HG02840 (cell line): ENCODE measurements around the gene PNMA8A.
"Not testable (repeated sequence)": the region's sequence is repeated elsewhere in the genome, so short reads cannot be mapped to it uniquely, and the experiment has no call there.

ENCODE experiments used
- ATAC-seq: cut with Tn5 transposase; IDR thresholded peaks from one replicate; pipeline ENCODE4 v1.9.1; 2021; ENCODE audit warnings: mild to moderate bottlenecking, moderate library complexity, moderate number of reproducible peaks; ENCODE audit not compliant: unreplicated experiment, low FRiP score

The PNMA8A gene

DNA sequence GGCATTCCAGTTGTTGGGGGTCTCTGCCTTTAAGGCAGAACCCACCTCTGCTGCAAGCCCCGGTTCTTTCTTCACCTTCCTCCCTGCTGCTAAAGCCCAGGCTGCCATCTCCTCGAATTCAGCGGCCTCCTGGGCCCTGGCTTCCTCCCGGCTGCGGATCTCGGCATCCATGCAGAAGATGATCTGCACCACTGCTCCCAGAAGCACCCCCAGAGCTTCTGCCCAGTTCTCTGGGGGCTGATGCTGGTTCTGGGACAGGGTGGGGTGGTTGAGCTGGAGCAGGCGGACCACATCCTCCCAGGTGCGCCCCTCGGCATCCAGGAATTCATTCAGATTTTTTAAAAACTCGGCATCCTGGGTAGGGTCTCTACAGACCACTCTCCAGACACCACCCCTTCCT lies 987 bp downstream of the PNMA8A start:
- ATAC-seq = no peak

DNA sequence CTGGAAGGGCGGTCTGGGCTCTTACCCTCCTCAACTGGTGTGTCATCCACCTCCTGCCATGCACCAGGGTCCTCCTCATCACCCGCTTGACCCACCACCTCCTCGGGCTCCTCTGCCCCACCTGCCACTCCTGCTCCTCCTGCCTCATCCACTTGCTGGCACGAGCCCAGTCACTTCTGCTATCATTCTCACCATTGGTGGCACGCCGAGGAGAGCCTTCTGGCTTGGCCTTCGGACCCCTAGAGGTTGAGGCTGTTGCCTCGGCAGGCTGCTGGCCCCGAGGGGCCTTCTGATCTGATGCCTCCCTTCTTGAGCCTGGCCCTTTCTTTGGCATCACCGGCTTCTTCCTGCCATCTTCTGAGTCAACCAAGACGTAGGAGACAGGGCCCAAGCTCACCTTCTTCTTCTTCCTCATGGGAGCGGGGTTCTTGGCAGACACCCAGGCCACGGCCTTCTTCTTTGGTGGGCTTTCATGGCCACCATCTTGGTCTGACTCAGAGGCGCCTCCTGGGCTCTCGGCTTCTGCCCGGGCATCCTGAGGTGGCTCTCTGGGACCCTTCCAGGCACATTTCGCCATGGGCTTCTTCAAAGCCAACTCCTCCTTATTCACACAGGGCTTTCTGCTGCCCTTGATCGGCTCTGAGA lies 1.7 kb downstream of the PNMA8A start:
- ATAC-seq = no peak

DNA sequence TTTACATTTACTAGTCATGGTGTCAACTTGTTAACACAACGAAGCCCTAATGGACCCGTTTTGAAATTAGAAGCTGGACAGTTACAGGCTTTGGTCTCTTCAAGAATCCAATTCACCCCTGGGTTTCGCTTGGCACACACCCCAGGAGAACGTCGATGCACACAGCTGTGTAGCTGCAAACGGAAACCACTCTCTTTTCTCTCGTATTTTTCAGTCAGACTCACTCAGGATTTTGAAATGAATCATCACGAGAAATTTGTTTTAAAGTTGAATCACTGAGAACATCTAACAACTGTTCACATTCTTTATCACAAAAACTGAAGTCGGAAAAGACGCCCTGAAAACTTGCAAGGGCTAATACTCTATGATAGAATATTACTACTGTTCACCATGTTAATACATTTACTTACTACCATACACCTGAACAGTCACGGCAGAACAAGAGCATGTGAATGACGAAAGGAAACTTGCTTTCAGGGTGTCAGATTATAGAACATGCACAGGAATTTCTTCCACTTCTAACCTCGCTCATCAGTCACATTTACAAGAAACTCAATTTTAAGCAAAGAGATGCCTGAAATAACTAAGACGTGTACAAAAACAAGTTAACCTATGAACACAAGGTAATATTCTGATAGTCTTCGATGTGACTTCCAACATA lies 4.7 kb downstream of the PNMA8A start:
- ATAC-seq = no peak

DNA sequence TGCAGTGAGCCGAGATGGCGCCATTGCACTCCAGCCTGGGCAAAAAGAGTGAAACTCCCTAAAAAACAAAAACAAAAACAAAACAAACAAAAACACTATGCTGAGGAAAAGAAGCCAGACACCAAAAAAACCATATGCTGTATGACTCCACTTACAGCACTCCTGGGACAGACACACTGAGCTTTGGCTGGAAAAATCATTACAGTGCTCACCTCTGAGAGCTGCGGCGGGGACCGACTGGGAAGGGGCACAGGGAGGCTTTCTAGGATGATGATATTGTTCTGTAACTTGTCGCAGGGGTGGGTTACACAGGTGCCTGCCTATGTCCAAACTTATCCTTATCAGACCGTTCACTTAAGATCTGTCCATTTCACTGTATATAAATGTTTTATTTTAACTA lies 7.8 kb downstream of the PNMA8A start:
- no peak for ATAC-seq

DNA sequence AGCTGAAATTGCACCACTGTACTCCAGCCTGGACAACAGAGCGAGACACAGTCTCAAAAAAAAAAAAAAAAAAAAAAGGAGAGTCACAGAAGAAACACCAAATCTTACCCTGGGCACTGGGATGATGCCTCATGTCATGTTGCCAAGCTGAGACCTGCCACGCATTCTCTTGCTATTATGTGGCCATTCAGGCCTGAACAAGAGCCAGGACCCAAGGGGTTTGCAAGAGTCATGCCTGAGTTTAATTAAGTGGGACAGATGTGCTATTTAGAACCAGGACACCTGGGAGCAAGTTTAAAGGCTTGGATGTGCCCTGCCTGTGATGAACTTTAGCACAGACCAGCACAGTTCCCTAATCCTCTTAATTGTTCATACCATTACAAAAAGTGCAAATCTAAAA lies 9.8 kb downstream of the PNMA8A start:
- ATAC-seq = no peak

DNA sequence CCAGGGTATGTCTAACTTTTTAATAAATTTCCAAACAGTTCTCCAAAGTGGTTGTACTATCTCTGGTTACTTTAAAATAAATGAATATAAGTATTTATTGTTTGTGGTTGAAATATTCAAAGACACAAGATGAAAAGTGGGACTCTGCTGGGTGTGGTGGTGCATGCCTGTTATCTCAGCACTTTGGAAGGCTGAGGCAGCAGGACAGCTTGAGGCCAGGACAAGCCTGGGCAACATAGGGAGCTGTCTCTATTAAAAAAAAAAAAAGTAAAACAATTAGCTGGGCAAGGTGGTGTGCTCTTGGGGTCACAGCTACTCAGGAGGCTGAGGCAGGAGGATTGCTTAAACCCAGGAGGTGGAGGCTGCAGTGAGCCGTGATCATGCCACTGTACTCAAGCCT lies 10.4 kb downstream of the PNMA8A start:
- no peak for ATAC-seq

DNA sequence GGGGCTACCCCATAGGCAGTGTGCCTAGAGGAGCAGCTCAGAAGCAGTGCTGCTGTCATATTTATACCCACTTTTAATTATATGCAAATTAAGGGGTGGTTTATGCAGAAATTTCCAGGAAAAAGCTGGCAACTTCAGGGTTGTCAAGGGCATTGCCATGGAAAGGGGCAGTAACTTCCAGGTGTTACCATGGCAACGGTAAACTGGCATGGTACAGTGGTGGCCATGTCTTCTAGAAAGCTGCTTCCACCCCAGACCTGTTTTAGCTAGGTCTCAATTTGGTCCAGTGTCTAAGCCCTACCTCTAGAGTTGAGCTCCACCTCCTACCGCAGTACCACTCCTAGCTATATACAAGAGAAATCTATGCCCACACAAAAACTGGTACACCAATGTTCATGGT lies 11.3 kb downstream of the PNMA8A start:
- no peak for ATAC-seq

DNA sequence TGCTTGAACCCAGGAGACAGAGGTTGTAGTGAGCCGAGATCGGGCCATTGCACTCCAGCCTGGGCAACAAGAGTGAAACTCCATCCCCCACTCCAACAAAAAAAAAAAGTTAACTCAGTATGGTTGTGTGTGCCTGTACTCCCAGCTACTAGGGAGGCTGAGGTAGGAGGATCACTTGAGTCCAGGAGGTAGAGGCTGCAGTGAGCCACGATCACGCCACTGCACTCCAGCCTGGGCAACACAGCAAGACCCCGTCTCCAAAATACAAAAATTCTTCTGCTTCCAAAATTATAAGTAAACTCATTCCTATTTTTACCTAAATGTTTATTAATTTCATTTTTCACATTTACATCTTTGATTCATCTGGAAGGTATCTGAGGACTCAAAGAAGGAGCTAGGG lies 14.4 kb downstream of the PNMA8A start:
- ATAC-seq = no peak

DNA sequence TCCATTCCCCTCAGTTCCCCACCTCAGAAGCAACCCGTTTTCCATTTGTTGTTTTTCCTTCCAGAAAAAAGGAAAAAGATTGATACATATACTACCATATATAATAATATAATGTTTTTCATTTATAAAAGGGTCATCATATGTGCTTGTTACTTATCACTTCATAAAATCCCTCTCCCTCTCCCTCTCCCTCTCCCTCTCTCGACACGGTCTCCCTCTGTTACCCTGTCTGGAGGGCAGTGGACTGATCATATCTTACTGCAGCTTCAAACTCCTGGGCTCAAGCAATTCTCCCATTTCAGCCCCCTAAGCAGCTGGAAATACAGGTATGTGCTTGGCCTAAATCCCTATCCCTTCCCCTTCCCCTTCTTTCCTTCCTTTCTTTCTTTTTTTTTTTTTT lies 17.1 kb downstream of the PNMA8A start:
- ATAC-seq = no peak

DNA sequence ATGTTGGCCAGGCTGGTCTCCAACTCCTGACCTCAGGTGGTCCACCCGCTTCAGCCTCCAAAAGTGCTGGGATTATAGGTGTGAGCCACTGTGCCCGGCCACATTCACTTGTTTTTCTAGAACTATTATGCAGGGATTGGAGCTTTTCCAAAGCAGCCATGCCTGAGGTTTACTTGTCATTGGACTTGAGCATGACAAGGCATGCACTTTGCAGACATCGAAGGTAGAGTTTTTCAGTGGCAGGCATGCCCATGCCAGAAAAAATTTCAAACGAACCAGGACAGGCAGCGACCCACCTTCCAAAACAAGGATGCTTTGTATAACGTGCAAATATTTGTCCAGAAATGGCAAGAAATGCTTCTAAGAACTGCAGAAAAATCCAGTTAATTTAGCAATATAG lies 17.7 kb downstream of the PNMA8A start:
- ATAC-seq = no peak

DNA sequence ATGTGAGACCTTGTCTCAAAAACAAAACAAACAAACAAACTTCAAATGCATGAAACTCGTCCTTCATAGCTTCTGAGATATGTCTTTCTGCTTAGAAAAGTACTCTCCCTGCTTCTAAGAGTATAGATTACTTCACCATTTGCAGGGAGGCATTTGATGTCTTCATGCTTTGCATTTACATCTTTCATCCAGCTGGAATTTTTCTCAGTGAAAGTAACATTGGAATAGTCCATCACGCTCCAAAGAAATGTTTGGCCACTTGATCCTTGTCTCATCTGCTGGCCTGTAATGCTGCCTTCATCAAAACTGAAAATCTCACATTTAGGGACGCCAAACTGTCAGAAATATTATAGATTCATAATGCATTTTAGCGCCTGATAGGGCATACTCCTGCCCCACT lies 19.2 kb downstream of the PNMA8A start:
- no peak for ATAC-seq

DNA sequence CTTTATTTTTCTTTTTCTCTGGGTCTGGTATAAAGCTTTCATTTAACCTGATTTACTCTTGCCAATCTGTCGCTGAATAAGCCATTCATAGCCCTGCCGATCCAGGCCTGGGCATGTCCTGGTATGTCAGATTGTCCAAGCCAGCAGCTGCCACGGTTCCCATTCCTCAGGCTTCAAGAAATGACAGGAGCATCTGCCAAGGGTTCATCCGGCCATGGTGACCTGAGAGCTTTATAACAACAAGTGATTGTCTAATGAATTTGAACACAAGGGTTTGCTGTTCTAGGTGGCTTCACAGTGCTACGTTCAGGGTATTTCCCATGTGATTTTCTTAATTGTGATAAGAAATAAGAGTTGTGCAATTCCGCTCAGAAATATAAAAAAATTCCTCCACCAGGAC lies 20.0 kb downstream of the PNMA8A start:
- no peak for ATAC-seq

DNA sequence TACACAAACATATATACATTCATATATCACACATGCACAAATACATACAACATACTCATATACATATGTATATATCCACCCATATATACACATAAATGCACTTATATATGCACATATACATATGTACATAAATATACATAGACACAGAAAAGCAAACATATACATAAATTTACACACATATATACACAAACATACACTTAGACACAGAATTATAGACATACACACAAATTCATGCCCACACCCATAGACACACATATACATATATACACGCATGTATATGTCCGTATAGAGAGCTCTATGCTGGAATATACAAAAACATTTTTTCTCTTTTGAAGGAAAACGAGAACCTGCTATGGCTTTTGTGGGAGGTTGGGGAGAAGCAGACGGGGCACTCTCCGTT lies 20.6 kb downstream of the PNMA8A start:
- ATAC-seq = no peak

DNA sequence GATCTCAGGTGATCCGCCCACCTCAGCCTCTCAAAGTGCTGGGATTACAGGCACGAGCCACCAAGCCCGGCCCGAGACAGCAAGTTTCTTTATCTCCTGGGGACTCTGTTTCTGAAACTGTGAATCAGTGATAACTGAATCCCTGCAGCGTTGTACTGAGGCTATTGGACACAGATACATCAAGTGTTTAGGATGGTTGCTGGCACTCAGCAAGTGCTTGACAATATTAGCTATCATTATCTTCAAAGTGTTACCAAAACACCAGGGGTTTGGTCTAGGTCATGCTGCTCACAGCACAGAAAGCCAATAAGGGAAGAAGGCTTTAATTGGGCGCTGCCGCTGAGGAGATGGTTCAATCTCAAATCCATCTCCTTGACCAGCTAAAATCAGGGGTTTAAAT lies 22.1 kb downstream of the PNMA8A start:
- ATAC-seq = no peak

DNA sequence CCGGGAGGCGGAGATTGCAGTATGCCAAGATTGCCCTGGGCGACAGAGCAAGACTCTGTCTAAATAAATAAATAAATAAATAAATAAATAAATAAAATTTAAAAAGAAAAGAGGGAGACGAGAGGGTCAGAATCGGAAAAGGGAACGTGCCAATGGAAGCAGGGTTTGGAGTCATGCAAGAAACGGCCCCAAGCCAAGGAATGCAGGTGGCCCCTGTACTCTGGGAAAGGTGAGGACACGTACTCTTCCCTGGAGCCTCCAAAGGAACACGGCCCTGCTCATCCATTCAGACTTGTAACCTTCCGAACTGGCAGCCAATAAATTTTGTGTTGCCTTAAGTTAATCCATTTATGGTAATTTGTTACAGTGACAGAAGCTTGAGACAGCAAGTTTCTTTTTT lies 22.8 kb downstream of the PNMA8A start:
- ATAC-seq = no peak

DNA sequence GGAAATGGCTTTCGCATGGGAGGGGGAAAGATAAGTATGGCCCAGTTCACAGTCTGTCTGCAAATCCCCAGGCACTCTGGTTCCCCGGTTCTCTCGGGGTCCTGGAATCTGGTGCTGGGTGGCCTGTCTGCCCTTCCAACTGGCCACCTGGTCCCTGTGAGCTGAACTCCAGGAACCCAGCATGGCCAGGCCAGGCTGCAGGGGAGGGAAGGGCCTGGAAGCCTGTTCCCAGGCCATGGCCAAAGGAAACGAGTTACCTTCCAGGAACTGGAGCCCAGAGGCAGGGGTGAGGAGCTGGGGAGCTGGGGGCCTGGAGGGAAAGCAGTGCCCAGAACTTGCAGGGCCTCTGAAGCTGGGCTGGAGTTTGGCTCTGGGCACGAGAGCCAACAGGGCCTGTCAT lies 23.5 kb downstream of the PNMA8A start:
- no peak for ATAC-seq

DNA sequence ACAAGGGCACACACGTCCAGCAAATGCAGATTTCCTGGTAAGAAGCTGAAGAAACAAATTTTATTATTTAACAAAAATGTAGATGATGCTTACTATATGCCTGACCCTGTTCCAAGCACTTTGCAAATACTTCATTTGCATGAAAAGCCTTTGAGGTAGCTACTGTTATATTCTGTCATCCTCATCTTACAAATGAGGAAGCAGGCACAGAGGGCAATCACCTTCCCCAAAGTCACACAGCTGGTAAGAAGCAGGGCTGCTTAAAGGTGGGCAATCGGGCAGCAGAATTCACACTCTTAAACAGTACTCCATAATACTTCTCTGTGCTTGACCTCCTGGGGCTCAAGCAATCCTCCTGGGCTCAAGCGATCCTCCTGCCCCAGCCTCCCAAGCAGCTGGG lies 24.4 kb downstream of the PNMA8A start:
- no peak for ATAC-seq

DNA sequence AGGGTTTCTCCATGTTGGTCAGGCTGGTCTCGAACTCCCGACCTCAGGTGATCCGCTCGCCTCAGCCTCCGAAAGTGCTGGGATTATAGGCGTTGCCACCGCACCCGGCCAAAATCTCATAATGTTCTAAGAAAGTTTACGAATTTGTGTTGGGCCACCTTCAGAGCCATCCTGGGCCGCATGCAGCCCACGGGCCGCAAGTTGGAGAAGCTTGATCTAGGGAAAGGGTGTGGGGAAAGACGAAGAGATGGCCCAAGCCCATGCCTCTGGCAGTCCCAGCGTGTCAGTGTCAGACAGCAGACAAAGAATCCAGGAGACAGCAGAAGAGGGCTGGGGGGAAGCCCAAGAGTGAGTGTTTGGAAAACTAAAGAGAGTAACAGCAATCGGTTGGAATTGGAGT lies 25.3 kb downstream of the PNMA8A start:
- ATAC-seq = no peak

DNA sequence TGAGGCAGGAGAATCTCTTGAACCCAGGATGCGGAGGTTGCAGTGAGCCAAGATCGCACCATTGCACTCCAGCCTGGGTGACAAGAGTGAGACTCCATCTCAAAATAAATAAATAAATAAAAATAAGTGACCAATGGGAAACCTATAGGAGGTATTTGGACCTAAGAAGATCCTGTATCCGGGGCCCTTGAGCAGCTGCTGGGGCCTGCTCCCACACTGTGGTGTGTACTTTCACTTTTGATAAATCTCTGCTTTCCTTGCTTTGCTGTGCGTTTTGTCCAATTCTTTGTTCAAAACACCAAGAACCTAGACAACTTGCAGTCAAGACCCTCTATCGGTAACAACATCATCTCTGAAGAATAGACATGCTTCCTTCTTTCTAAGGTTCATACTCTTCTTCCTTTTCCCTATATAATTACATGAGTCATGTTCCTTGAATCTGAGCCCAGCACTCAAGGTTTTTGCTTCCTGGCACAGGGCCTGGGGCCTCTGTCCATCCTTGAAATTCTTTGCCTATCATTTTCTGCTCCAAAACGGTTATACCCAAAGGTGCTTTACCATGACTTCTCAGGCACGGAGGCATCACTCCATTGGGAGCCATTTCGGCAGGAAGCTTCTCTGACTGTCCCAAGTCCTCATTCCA lies 28.4 kb downstream of the PNMA8A start:
- no peak for ATAC-seq

DNA sequence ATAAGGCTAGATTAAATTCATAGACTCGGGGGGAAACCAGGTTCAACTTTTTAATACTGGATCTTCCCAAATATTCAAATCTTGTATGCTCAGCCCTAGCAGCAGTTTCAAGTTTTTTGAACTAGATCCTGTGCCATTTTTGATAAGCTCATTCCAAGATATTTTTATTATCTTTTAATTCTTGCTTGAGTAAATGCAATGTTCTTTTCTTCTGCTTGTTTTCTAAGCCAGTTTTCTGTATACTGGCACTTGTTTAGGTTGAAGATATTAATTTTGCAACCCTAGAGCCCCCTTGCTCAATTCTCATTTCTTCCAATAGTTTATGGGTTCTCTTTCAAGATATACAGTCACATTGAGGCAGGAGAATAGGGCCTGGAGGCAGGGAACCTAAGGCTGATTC lies 29.5 kb downstream of the PNMA8A start:
- ATAC-seq = no peak

DNA sequence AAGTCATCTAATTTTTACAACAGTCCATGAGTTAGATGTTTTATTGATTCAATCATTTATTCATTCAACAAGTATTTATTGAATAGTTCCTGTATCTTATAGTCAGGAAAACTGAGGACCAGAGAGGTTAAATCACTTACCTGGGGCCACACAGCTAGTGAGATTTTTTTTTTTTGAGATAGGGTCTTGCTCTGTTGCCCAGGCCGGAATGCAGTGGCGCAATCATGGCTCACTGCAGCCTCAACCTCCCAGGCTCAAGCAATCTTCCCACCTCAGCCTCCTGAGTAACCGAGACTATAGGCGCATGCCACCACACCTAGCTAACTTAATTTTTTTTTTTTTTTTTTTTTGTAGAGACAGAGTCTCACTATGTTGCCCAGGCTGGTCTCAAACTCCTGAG lies 35.7 kb downstream of the PNMA8A start:
- ATAC-seq = not testable (repeated sequence)

DNA sequence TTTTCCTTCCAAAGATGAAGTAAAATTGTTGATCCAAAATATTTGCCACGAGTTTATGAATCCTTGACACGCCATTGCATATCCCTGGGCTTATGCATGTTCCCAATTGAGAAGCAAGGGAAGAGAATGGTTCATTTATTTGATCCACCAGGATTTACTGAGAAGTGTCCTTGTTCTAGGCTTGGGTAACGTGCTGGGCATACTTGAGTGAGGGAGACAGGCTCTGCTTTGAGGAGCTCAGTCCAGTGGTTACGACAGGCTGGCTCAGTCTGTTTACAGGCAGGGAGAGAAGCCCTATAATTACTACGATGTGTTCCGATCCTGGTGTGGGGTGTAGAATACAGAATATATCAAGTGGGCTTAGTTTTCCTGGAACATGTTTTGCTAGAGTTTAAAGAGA lies 36.4 kb downstream of the PNMA8A start:
- ATAC-seq = no peak
